A549 (cell line): ENCODE measurements around the gene CYLD. TPM values are rescaled to one million over a fixed set of nuclear protein-coding genes. Genes with fewer than 3 reads are reported as not detected.

Experiments
- ATAC-seq, 2 experiments: fragments of 200-7000 bp in 1 of 2; fragments of >200 bp in 1 of 2; cut with Nextera tagmentation in 1 of 2; cut with Tn5 transposase in 1 of 2; 3 replicates each; pipeline versions ENCODE4 v1.8.0 to v1.9.1; 2018 to 2020; ENCODE audit warnings: mild to moderate bottlenecking in 1 of 2, moderate library complexity in 1 of 2
- CTCF ChIA-PET: fragments of 300-600 bp; sonication (Branson Sonifier 250); formaldehyde crosslinking; extraction: SDS; loops from one replicate; lab custom pipeline; 2021; ENCODE audit warnings: antibody characterized with exemption, inconsistent platforms; lab: Yijun Ruan, JAX
- POLR2A ChIA-PET: fragments of 350-600 bp; formaldehyde crosslinking; extraction: SDS; loops from one replicate; lab custom pipeline; 2021; ENCODE audit warnings: antibody characterized with exemption, inconsistent platforms; lab: Yijun Ruan, JAX
- DNase-seq, 2 experiments: peaks; one replicate each; pipeline versions ENCODE4 v3.0.0 to v3.0.0-alpha.2; 2011 to 2016; ENCODE audit warnings: low read depth in 1 of 2, low spot score in 1 of 2
- FAIRE-seq: peaks from 2 replicates; lab custom pipeline; 2011; peaks lifted over from hg19 to GRCh38; lab: Jason Lieb, UNC
- H3K27ac ChIP-seq, 2 experiments: fragments of >200 bp; sonication (Bioruptor Twin); formaldehyde crosslinking; 3 replicates each; pipeline ENCODE4 v1.5.1; 2016 to 2017
- H3K4me1 ChIP-seq: fragments of >200 bp; sonication (Bioruptor Twin); formaldehyde crosslinking; 3 replicates; pipeline ENCODE4 v1.6.1; 2016
- H3K4me2 ChIP-seq: fragments of >200 bp; sonication (Bioruptor Twin); formaldehyde crosslinking; 3 replicates; pipeline ENCODE4 v1.6.1; 2016
- H3K4me3 ChIP-seq: fragments of >200 bp; sonication (Bioruptor Twin); formaldehyde crosslinking; 3 replicates; pipeline ENCODE4 v1.5.1; 2016
- H3K9me3 ChIP-seq: fragments of >200 bp; sonication (Bioruptor Twin); formaldehyde crosslinking; 3 replicates; pipeline ENCODE4 v1.6.1; 2016
- ATOH8 ChIP-seq: fragments of 250-450 bp; sonication (Bioruptor Pico); IDR thresholded peaks from 2 replicates; pipeline ENCODE4 v1.5.0; 2020; ENCODE audit warnings: low read depth, mild to moderate bottlenecking, moderate library complexity
- BHLHE40 ChIP-seq: IDR thresholded peaks from 2 replicates; pipeline ENCODE4 v1.6.1; 2012; ENCODE audit warnings: low read depth, low read length, inconsistent platforms
- CBX2 ChIP-seq: fragments of 200-600 bp; sonication (generic); IDR thresholded peaks from 2 replicates; pipeline ENCODE4 v1.6.1; 2016; ENCODE audit warnings: low read depth, mild to moderate bottlenecking, borderline replicate concordance
- CBX8 ChIP-seq: fragments of 200-600 bp; sonication (generic); IDR thresholded peaks from 2 replicates; pipeline ENCODE4 v1.6.1; 2016
- EHMT2 ChIP-seq: fragments of 200-600 bp; sonication (generic); IDR thresholded peaks from 2 replicates; pipeline ENCODE4 v1.6.1; 2016; ENCODE audit warnings: antibody characterized with exemption, low read depth, mild to moderate bottlenecking, moderate library complexity
- ELK1 ChIP-seq: fragments of 150-350 bp; IDR thresholded peaks from 2 replicates; pipeline ENCODE4 v1.6.1; 2014; ENCODE audit warnings: low read depth, mild to moderate bottlenecking, low read length
- EP300 ChIP-seq, 2 experiments: fragments of >200 bp; sonication (Bioruptor Twin); formaldehyde crosslinking; IDR thresholded peaks; 2 replicates in 1 of 2; 3 replicates in 1 of 2; pipeline ENCODE4 v1.6.1; 2016 to 2017
- ESRRA ChIP-seq: fragments of 150-350 bp; IDR thresholded peaks from 2 replicates; pipeline ENCODE4 v1.6.1; 2014; ENCODE audit warnings: mild to moderate bottlenecking, low read length, borderline replicate concordance
- FOXS1 ChIP-seq: fragments of 250-450 bp; sonication (Bioruptor Pico); IDR thresholded peaks from 2 replicates; pipeline ENCODE4 v1.5.0; 2020; ENCODE audit warnings: mild to moderate bottlenecking, moderate library complexity
- HOXB13 ChIP-seq: fragments of 250-450 bp; sonication (Bioruptor Pico); IDR thresholded peaks from 2 replicates; pipeline ENCODE4 v1.5.0; 2020; ENCODE audit warnings: low read depth, mild to moderate bottlenecking, moderate library complexity
- HOXB5 ChIP-seq: fragments of 250-450 bp; sonication (Bioruptor Pico); IDR thresholded peaks from 2 replicates; pipeline ENCODE4 v1.5.0; 2020; ENCODE audit warnings: mild to moderate bottlenecking, moderate library complexity
- JUN ChIP-seq, 2 experiments: fragments of >200 bp; sonication (Bioruptor Twin); formaldehyde crosslinking; IDR thresholded peaks; 2 replicates in 1 of 2; 3 replicates in 1 of 2; pipeline ENCODE4 v1.6.1; 2016 to 2017
- KDM1A ChIP-seq: fragments of 200-600 bp; sonication (generic); IDR thresholded peaks from 2 replicates; pipeline ENCODE4 v1.6.1; 2016; ENCODE audit warnings: low read depth, mild to moderate bottlenecking
- MAX ChIP-seq: IDR thresholded peaks from 2 replicates; pipeline ENCODE4 v1.6.1; 2012
- MYC ChIP-seq: IDR thresholded peaks from 2 replicates; pipeline ENCODE4 v1.6.1; 2012; ENCODE audit warnings: mild to moderate bottlenecking, inconsistent platforms, low read length, improper control_type of control experiment, borderline replicate concordance
- NPAS2 ChIP-seq: fragments of 250-450 bp; sonication (Bioruptor Pico); IDR thresholded peaks from 2 replicates; pipeline ENCODE4 v1.8.0; 2022; ENCODE audit warnings: mild to moderate bottlenecking, moderate library complexity, borderline replicate concordance
- PBX3 ChIP-seq: IDR thresholded peaks from 2 replicates; pipeline ENCODE4 v1.6.1; 2012
- RAD21 ChIP-seq, 2 experiments: fragments of >200 bp in 1 of 2; sonication (Bioruptor Twin) in 1 of 2; formaldehyde crosslinking in 1 of 2; IDR thresholded peaks in 1 of 2; conservative IDR thresholded peaks in 1 of 2; 2 replicates in 1 of 2; 3 replicates in 1 of 2; pipeline ENCODE4 v1.6.1; 2012 to 2018; ENCODE audit warnings: inconsistent platforms in 1 of 2
- RCOR1 ChIP-seq: fragments of 150-350 bp; IDR thresholded peaks from 2 replicates; pipeline ENCODE4 v1.6.1; 2014; ENCODE audit warnings: antibody characterized with exemption, low read length, low read depth
- REST ChIP-seq: fragments of 200-600 bp; sonication (generic); IDR thresholded peaks from 2 replicates; pipeline ENCODE4 v1.6.1; 2016; ENCODE audit warnings: antibody characterized with exemption, mild to moderate bottlenecking, moderate library complexity
- TFCP2L1 ChIP-seq: fragments of 250-450 bp; sonication (Bioruptor Pico); IDR thresholded peaks from 2 replicates; pipeline ENCODE4 v1.5.0; 2021; ENCODE audit warnings: mild to moderate bottlenecking
- TP53 ChIP-seq: fragments of 250-450 bp; sonication (Bioruptor Pico); IDR thresholded peaks from 2 replicates; pipeline ENCODE4 v1.5.0; 2021; ENCODE audit warnings: mild to moderate bottlenecking, moderate library complexity
- ZFP36 ChIP-seq: fragments of 450-650 bp; IDR thresholded peaks from 2 replicates; pipeline ENCODE4 v1.6.1; 2014; ENCODE audit warnings: borderline replicate concordance; ENCODE audit not compliant: partially characterized antibody
- WGBS: methylation state at CpG from one replicate; pipeline ENCODE4 v1.1.6; 2017; ENCODE audit errors: missing lambda C conversion rate; 5-methylcytosine and 5-hydroxymethylcytosine counted together
- polyA plus RNA-seq, 4 experiments: library from polyadenylated mRNA; depleted of rRNA in 3 of 4; stranded (reverse); fragments of >200 nt; fragmentation: RNase III in 1 of 4; extraction: RNeasy Plus Mini Kit Qiagen cat#74134 plus additional on column Dnase treatment in 1 of 4; gene quantifications; 2 replicates in 3 of 4; 3 replicates in 1 of 4; pipeline ENCODE4 v1.2.3, GENCODE V29; 2011 to 2017

CYLD gene
- polyA plus RNA-seq, 2 of the 4 experiments (the other 2 are of a cell fraction), result 6.5 to 12.7 TPM

GRCh38 chr16:50719401-50720337 lies 22.2 kb upstream of the CYLD start (continued):
- no peak for TF ChIP-seq TP53 (CRISPR knock-in tag)
- no peak for TF ChIP-seq NPAS2 (CRISPR knock-in tag)
- no peak for TF ChIP-seq CBX2
- TF ChIP-seq ATOH8, result no peak
- TF ChIP-seq JUN (IDR thresholded peaks at IDR 0.05), result no peak
- TF ChIP-seq REST, result no peak
- TF ChIP-seq MAX, result no peak
- no peak for TF ChIP-seq ZFP36
- no peak for TF ChIP-seq MYC
- no peak for TF ChIP-seq EP300 (IDR thresholded peaks at IDR 0.05)

- no peak overlapping the region for H3K27ac ChIP-seq
- DNase-seq, result no peak
- 61% methylated on average over 6 of the region's 6 CpGs for WGBS
Measured at GRCh38 chr16:50721549-50722404, 20.1 kb upstream of the CYLD start.

GRCh38 chr16:50722405-50722737 lies 19.5 kb upstream of the CYLD start:
- Histone ChIP-seq H3K4me3 (no peak overlapping the region), H3K27ac (no peak overlapping the region), H3K4me1 (no peaks in the 10 kb centered on the region)
- no peak for FAIRE-seq
- no peak for DNase-seq
- POLR2A ChIA-PET, result no interaction called here
- 9% methylated on average over 1 of the region's 1 CpG for WGBS
- no peak for ATAC-seq
- TF ChIP-seq ESRRA (no peak), PBX3 (no peak), TFCP2L1 (CRISPR knock-in tag) (no peak), EHMT2 (no peak), HOXB13 (CRISPR knock-in tag) (no peak), HOXB5 (CRISPR knock-in tag) (no peak), ELK1 (no peak), RAD21 (conservative IDR thresholded peaks at IDR 0.05 in 1 of 2, IDR thresholded peaks at IDR 0.05 in 1 of 2) (no peak), RCOR1 (no peak), KDM1A (no peak)
- TF ChIP-seq, all 56 proteins: peak for 0
- H3K9me3 ChIP-seq, result no peaks in the 10 kb centered on the region
- H3K4me2 ChIP-seq, result no peak overlapping the region
- CTCF ChIA-PET, result interaction anchor here (1.3 to 1.5 kb wide), 2 partner anchors 57 to 84 kb away, joined by 4 to 6 read pairs; no protein-coding TSS in a partner anchor

More at GRCh38 chr16:50721549-50722404, 20.1 kb upstream of the CYLD start:
- Histone ChIP-seq H3K4me2 (no peak overlapping the region), H3K4me3 (no peak overlapping the region), H3K4me1 (no peaks in the 10 kb centered on the region), H3K9me3 (no peaks in the 10 kb centered on the region)
- ATAC-seq, result no peak
- FAIRE-seq, result no peak
- no peak for TF ChIP-seq ESRRA
- no peak for TF ChIP-seq FOXS1
- no peak for TF ChIP-seq BHLHE40
- no peak for TF ChIP-seq HOXB13 (CRISPR knock-in tag)
- no peak for TF ChIP-seq CBX8
- CTCF ChIA-PET, result interaction anchor here (1.3 to 1.5 kb wide), 2 partner anchors 57 to 85 kb away, joined by 4 to 6 read pairs; no protein-coding TSS in a partner anchor
- POLR2A ChIA-PET, result no interaction called here
